ENCODE measurements around the gene UPK1B.

UPK1B gene

DNA sequence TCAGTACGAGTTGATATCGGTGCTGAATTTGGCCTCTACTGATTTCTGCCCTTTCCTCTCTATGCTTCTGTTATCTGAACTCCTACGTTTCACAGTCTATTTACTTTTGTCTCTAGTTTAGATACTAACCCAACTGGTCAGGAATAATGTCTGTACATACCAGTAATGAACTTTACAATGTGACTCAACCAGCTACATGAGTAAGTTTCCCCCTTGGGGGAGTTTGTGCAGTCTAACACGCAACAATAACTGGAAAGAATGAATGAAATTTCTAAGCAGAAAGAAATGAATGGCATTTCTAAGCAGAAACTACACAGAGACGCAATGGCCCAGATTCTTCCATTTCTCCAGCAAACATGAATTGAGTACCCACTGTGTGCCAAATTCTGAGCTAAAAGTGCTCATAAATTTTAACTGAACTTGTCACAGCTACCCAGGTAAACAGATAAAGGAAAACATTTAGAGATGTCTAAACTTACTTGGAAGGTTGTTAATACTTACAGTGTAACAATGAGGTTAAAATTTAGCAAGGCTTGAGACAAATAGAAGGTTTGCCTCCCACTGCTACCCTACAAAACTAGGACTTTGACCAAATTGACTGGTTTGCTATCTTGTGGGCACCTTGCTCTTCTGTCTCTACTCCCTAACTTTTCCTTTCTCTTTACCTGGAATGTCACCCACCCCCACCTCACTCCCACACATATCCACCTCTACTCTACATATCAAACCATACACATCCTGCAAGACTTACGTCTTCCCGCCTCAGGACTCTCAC lies 11.6 kb downstream of the UPK1B start:
- Histone ChIP-seq H3K27me3 (ENCODE audit: control insufficient read depth, insufficient read depth, low read length) (no peaks in the 10 kb centered on the region), H3K9ac (ENCODE audit: low read length) (no peak overlapping the region), H3K4me3 (ENCODE audit: low read length) (no peak overlapping the region), H3K27ac (ENCODE audit: low read depth, low read length) (no peak overlapping the region), H3K4me1 (ENCODE audit: control insufficient read depth, insufficient read depth, low read length) (no peaks in the 10 kb centered on the region), H3K36me3 (ENCODE audit: control insufficient read depth, insufficient read depth, low read length) (no peaks in the 10 kb centered on the region)

DNA sequence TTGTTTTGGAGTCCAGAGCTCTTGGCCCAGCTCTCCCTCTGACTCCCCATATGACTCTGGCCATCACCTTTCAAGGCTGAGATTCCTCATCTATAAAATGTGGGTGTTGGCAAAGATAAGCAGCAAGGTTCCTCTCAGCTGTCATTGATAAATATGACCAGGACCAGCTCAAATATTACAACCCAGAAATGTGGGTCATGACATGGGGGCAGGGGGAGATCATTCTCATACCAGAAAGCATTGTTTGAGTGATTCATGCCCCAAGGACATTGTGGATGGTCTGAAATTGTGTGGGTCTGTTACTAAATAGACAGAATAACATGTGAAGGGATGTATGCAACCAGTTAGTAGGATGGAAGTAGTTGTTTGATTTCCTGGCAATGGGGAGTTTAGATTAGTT lies 13.9 kb downstream of the UPK1B start:
- Histone ChIP-seq H3K4me1 (ENCODE audit: control insufficient read depth, insufficient read depth, low read length) (no peaks in the 10 kb centered on the region), H3K4me3 (ENCODE audit: low read length) (no peak overlapping the region), H3K27me3 (ENCODE audit: control insufficient read depth, insufficient read depth, low read length) (no peaks in the 10 kb centered on the region), H3K9ac (ENCODE audit: low read length) (no peak overlapping the region), H3K27ac (ENCODE audit: low read depth, low read length) (no peak overlapping the region), H3K36me3 (ENCODE audit: control insufficient read depth, insufficient read depth, low read length) (no peaks in the 10 kb centered on the region)

DNA sequence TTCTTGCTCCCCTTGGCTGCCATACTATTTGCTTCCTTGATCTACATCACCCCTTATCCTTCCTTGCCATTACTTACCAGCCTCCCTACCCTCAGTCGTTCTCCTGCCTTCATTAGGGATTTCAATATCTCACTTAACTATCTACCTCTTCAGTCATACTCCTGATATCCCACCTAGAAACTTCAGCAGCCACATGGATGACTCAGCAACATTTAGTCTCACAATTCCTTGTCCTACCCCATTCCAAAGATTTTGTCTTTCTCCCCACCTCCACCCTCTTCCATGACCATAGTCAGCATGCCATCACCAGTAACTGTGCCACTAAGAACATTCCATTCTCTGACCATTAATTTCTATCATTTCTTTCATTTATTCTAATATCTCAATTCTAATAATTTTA lies 18.4 kb downstream of the UPK1B start:
- H3K4me1 ChIP-seq (ENCODE audit: control insufficient read depth, insufficient read depth, low read length): no peaks in the 10 kb centered on the region
- no peak overlapping the region for H3K9ac ChIP-seq (ENCODE audit: low read length)
- H3K4me3 ChIP-seq (ENCODE audit: low read length): no peak overlapping the region
- no peaks in the 10 kb centered on the region for H3K36me3 ChIP-seq (ENCODE audit: control insufficient read depth, insufficient read depth, low read length)
- H3K27me3 ChIP-seq (ENCODE audit: control insufficient read depth, insufficient read depth, low read length): no peaks in the 10 kb centered on the region
- H3K27ac ChIP-seq (ENCODE audit: low read depth, low read length): no peak overlapping the region

DNA sequence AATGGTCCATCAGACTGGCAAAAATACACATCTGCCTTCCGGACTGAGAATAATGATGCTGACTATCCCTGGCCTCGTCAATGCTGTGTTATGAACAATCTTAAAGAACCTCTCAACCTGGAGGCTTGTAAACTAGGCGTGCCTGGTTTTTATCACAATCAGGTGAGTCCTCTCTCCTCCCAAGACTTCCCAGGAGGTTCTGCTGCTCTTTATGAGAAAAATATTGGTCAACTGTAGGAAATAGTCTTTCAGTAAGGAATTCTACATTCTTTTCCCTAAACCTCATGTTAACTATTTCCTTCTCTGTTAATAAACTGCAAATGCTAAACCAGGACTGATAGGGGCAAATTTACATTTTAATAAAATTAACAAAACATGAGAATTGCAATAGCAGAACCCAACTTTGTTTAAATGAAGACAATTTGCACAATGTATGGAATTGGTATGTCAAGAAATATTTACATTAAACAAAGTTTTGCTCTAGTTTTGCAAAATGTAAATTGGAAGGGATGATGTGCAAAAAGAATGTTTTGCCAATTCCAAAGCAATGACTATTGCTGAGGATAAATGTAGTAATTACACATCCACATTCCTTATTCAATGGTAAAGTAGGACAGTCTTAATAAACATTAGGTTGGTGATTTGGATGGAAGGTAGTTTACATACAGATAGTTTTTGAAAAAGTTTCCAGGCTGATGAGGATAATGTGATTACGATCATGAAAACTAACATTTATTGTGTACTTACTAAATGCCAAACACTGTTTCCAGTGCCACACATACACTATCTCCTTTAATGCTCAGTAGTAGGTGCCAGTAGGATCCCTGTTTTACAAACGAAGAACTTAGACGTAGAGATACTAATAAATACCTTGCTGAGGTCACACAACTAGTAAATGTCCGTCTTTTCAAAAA lies 21.1 kb downstream of the UPK1B start:
- Histone ChIP-seq H3K27ac (ENCODE audit: low read depth, low read length) (no peak overlapping the region), H3K9ac (ENCODE audit: low read length) (no peak overlapping the region), H3K4me1 (ENCODE audit: control insufficient read depth, insufficient read depth, low read length) (no peaks in the 10 kb centered on the region)

DNA sequence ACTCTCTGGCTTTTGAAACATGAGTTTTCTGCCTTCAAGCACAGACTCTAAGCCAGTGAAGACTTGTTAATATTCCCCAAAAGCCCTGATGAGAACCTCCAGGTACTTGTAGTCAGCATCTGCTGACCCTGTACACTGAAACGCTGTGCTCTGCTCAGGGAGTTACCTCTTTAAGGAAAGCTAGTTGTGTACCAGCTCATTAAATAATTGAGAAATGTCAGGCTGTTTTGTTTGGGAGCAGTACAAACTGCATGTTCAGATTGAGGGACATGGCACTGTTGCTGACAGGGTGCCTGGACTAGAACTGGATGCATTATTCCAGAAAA lies 21.7 kb downstream of the UPK1B start:
- Histone ChIP-seq H3K4me3 (ENCODE audit: low read length) (no peak overlapping the region), H3K27ac (ENCODE audit: low read depth, low read length) (no peak overlapping the region), H3K36me3 (ENCODE audit: control insufficient read depth, insufficient read depth, low read length) (no peaks in the 10 kb centered on the region), H3K9ac (ENCODE audit: low read length) (no peak overlapping the region), H3K27me3 (ENCODE audit: control insufficient read depth, insufficient read depth, low read length) (no peaks in the 10 kb centered on the region), H3K4me1 (ENCODE audit: control insufficient read depth, insufficient read depth, low read length) (no peaks in the 10 kb centered on the region)

More for the DNA sequence above, 21.1 kb downstream of the UPK1B start:
- no peak overlapping the region for H3K4me3 ChIP-seq (ENCODE audit: low read length)
- H3K27me3 ChIP-seq (ENCODE audit: control insufficient read depth, insufficient read depth, low read length): no peaks in the 10 kb centered on the region
- no peaks in the 10 kb centered on the region for H3K36me3 ChIP-seq (ENCODE audit: control insufficient read depth, insufficient read depth, low read length)

DNA sequence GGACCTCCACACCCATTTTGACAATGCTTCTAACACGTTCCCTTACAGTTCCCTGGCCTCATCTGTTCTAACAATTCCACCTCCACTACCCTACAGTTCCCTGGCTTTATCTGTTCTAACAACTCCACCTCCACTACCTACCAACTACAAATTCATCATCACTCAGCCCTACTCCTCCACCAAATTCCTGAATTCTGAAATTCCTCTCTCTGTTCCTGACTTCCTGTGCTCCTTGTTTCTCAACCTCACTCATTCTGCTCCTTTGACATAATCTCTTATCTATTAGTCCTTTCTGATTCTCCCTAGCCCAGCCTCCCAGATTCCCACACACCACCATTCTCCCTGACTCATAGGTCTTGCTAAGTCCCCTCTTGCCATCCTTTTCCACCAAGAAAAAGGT lies 22.5 kb downstream of the UPK1B start:
- Histone ChIP-seq H3K27ac (ENCODE audit: low read depth, low read length) (no peak overlapping the region), H3K27me3 (ENCODE audit: control insufficient read depth, insufficient read depth, low read length) (no peaks in the 10 kb centered on the region), H3K4me1 (ENCODE audit: control insufficient read depth, insufficient read depth, low read length) (no peaks in the 10 kb centered on the region), H3K36me3 (ENCODE audit: control insufficient read depth, insufficient read depth, low read length) (no peaks in the 10 kb centered on the region), H3K9ac (ENCODE audit: low read length) (no peak overlapping the region), H3K4me3 (ENCODE audit: low read length) (no peak overlapping the region)

DNA sequence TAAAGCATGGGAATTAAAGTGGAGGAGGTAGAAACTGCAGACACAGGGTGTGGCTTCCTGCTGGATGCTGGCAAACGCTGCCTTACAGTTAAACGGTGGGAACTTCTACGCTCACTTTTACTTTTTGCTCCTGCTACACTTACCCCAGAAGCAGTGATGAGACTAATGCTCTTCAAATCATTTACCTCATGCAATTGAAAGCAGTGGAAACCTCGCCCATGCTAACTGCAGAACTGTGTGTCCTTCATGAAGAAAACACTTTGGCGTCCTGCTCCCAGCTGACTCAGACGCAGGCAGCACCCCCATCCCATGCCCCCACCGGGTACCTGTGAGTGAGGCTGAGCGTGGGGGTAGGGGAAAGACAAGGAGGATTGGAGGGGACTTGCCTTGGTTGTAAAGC lies 31.8 kb downstream of the UPK1B start:
- no peak overlapping the region for H3K27ac ChIP-seq (ENCODE audit: low read depth, low read length)

DNA sequence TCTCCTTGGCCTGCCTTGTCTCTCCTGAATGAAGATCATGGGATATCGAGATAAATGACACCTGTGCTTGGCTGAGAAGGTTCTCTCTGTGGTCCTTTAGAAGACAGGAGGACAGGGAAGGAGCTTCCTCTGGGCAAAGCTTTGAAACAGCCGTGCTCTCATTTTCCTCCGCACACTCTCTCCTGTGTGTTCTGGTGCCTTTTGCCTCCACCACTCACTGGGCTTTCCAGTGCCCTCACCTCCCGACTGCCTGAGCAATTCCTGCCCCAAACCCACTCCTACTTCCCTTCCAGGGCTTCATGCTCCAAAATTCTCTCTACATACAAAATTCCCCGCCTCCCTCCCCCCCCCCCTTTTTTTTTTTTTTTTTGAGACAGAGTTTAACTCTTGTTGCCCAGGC lies 32.3 kb downstream of the UPK1B start:
- Histone ChIP-seq H3K27me3 (ENCODE audit: control insufficient read depth, insufficient read depth, low read length) (no peaks in the 10 kb centered on the region), H3K36me3 (ENCODE audit: control insufficient read depth, insufficient read depth, low read length) (peaks cover 2% of the 10 kb centered on the region), H3K4me1 (ENCODE audit: control insufficient read depth, insufficient read depth, low read length) (no peaks in the 10 kb centered on the region), H3K4me3 (ENCODE audit: low read length) (no peak overlapping the region), H3K9ac (ENCODE audit: low read length) (no peak overlapping the region), H3K27ac (ENCODE audit: low read depth, low read length) (no peak overlapping the region)

More for the DNA sequence above, 31.8 kb downstream of the UPK1B start:
- no peak overlapping the region for H3K9ac ChIP-seq (ENCODE audit: low read length)
- no peaks in the 10 kb centered on the region for H3K27me3 ChIP-seq (ENCODE audit: control insufficient read depth, insufficient read depth, low read length)
- no peak overlapping the region for H3K4me3 ChIP-seq (ENCODE audit: low read length)
- H3K4me1 ChIP-seq (ENCODE audit: control insufficient read depth, insufficient read depth, low read length): no peaks in the 10 kb centered on the region
- H3K36me3 ChIP-seq (ENCODE audit: control insufficient read depth, insufficient read depth, low read length): peaks cover 2% of the 10 kb centered on the region

DNA sequence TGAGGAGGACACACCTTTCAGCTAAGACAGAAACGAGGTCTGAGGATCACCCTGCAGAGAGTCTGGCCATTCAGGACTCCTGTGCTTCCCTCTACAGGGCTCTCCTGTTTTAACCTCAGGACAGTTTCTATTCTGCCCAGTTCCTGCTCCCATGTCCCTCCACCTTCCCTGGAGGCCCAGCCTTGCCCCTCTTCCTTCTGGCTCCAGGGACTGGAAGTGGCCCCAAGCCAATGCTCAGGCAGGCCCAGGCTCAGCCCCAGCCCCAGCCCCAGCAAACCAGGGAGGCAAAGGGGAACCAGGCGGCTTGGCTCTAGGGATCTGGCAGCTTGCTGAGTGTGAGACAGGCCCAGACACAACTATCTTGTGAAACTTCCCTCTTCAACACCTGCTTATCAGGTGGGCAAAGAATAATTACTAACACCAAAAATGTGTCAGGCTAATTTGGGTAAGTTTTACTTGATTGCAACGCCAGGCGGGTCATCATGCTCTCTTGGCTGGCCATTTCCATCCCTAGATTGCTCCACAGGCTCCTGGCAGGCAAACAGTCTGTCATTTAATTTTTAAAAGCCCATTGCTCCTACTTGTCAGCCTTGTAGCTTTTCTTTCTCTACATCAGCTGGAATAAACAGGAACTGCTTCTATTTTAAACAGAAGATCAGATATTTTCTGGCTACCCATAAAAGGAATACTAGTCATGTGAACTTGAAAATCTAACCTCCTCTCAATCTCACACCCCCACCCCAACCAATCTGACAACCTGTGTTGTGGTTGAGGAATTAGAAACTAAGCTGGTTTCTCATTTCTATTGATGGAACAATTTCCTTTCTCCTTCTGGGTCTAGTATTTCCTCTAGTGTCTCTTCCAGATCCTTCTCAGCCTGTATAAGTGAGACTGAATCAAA lies 33.5 kb downstream of the UPK1B start:
- Histone ChIP-seq H3K9ac (ENCODE audit: low read length) (no peak overlapping the region), H3K27me3 (ENCODE audit: control insufficient read depth, insufficient read depth, low read length) (no peaks in the 10 kb centered on the region), H3K27ac (ENCODE audit: low read depth, low read length) (no peak overlapping the region), H3K4me3 (ENCODE audit: low read length) (no peak overlapping the region), H3K36me3 (ENCODE audit: control insufficient read depth, insufficient read depth, low read length) (peaks cover 2% of the 10 kb centered on the region), H3K4me1 (ENCODE audit: control insufficient read depth, insufficient read depth, low read length) (no peaks in the 10 kb centered on the region)

DNA sequence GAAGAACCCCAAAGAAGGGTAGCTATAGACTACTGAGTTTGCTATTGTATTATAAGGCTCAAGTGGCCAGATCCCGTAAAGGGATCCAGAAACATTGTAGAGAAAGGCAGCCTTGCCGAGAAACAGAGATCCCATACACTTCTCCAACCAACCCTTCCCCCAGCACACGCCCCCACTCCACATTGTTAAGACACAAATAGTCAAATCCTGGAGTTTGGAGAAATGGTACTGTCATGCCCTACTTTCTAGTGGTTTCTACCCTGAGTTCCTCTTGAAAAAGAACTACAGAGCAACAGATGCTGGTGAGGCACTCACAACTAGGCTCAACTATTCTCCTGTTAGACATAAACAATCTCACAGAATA lies 34.1 kb downstream of the UPK1B start:
- Histone ChIP-seq H3K4me3 (ENCODE audit: low read length) (no peak overlapping the region), H3K27ac (ENCODE audit: low read depth, low read length) (no peak overlapping the region), H3K27me3 (ENCODE audit: control insufficient read depth, insufficient read depth, low read length) (no peaks in the 10 kb centered on the region), H3K36me3 (ENCODE audit: control insufficient read depth, insufficient read depth, low read length) (peaks cover 6% of the 10 kb centered on the region), H3K4me1 (ENCODE audit: control insufficient read depth, insufficient read depth, low read length) (no peaks in the 10 kb centered on the region), H3K9ac (ENCODE audit: low read length) (no peak overlapping the region)

DNA sequence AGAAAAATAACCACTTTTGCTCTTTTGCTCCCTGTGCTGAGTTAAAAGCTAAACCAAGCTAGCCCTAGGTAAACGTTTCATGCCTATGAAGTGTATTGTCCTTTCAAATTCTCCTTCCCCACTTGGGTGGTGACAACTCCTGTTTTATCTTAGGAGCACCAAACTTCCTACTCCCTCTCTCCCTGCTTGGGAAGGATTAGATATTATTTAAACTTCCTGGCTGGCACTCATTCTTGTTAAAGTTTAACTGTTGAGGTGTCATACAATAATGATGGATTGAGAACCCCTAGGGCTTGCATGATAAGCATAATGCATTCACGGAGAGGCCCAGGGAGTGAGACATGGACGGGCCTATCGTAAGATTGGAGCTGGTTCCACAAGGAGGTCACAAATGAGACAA lies 37.8 kb downstream of the UPK1B start:
- Histone ChIP-seq H3K36me3 (ENCODE audit: control insufficient read depth, insufficient read depth, low read length) (peaks cover 23% of the 10 kb centered on the region), H3K4me3 (ENCODE audit: low read length) (no peak overlapping the region), H3K9ac (ENCODE audit: low read length) (no peak overlapping the region), H3K4me1 (ENCODE audit: control insufficient read depth, insufficient read depth, low read length) (no peaks in the 10 kb centered on the region), H3K27me3 (ENCODE audit: control insufficient read depth, insufficient read depth, low read length) (no peaks in the 10 kb centered on the region), H3K27ac (ENCODE audit: low read depth, low read length) (no peak overlapping the region)

DNA sequence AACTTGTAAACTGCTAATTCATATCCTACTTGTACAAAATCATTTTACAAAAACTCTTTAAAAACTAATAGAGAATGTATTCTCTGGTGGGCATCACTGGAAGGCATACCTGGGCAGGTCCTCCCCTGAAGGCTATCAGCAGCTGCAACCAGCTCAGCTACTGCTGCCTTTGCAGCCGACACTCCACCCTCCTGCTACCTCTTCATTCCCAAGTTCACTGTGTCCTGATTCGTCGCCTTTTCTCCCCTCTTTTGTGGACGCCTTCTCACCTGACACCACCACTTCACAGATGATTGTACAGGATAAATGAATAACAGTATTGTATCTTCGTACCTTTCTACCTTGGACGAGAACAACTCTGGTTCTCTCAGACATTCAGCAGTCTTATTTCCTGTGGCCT lies 38.4 kb downstream of the UPK1B start:
- H3K9ac ChIP-seq (ENCODE audit: low read length): no peak overlapping the region
- no peaks in the 10 kb centered on the region for H3K4me1 ChIP-seq (ENCODE audit: control insufficient read depth, insufficient read depth, low read length)
- H3K27ac ChIP-seq (ENCODE audit: low read depth, low read length): no peak overlapping the region
- H3K36me3 ChIP-seq (ENCODE audit: control insufficient read depth, insufficient read depth, low read length): peaks cover 23% of the 10 kb centered on the region
- H3K4me3 ChIP-seq (ENCODE audit: low read length): no peak overlapping the region
- no peaks in the 10 kb centered on the region for H3K27me3 ChIP-seq (ENCODE audit: control insufficient read depth, insufficient read depth, low read length)

Data from rectal smooth muscle tissue (tissue), 1 donor.